ENCODE measurements around the gene REL. TPM values are rescaled to one million over a fixed set of nuclear protein-coding genes. Genes with fewer than 3 reads are reported as not detected.

Gene REL
- 3.2 and 7.1 TPM in 2 replicates for total RNA-seq (2014; rRNA removed; shearing (Covaris generic))

- no peaks in the 10 kb centered on the region for H3K27me3 ChIP-seq (replicated peaks)
- no peaks in the 10 kb centered on the region for H3K9me3 ChIP-seq (replicated peaks)
- peaks cover 12% of the 10 kb centered on the region; the same call in 1 of the 2 replicates for H3K4me1 ChIP-seq (replicated peaks)
- H3K36me3 ChIP-seq = peaks cover 6% of the 10 kb centered on the region; the same call in 1 of the 2 replicates
- peak; percentile 92 to 93 for DNase-seq (ENCODE audit: low read depth in 1 of 2, low spot score in 2 of 2)
- H3K4me3 ChIP-seq = peak within 1 kb of the TSS; percentile 90
- H3K27ac ChIP-seq = peak within 1 kb of the TSS; percentile 91
These were observed at the start of gene REL for GRCh38 chr2:60881047-60881932. REL (plus strand) TSS chr2:60881574; CDS start chr2:60881841, 267 bp downstream.

- H3K27me3 ChIP-seq (replicated peaks) = 0 out of 2 replicates have a peak, but pooled peaks cover 3% of the 10 kb centered on the region
- no peak for DNase-seq (ENCODE audit: low read depth in 1 of 2, low spot score in 2 of 2)
- no peaks in the 10 kb centered on the region for H3K4me1 ChIP-seq (replicated peaks)
- H3K4me3 ChIP-seq = no peak overlapping the region
- no peaks in the 10 kb centered on the region for H3K9me3 ChIP-seq (replicated peaks)
- no peaks in the 10 kb centered on the region for H3K36me3 ChIP-seq
- no peak overlapping the region for H3K27ac ChIP-seq
These were observed 49.5 kb upstream of the REL start for GRCh38 chr2:60831921-60832320.

GRCh38 chr2:60832621-60833020 is 48.8 kb upstream of the REL start:
- Histone ChIP-seq H3K36me3 (no peaks in the 10 kb centered on the region), H3K9me3 (replicated peaks) (no peaks in the 10 kb centered on the region), H3K4me3 (no peak overlapping the region), H3K4me1 (replicated peaks) (no peaks in the 10 kb centered on the region), H3K27ac (no peak overlapping the region), H3K27me3 (replicated peaks) (0 out of 2 replicates have a peak, but pooled peaks cover 3% of the 10 kb centered on the region)
- DNase-seq (ENCODE audit: low read depth in 1 of 2, low spot score in 2 of 2) = no peak

GRCh38 chr2:60834270-60834717 is 47.1 kb upstream of the REL start:
- no peaks in the 10 kb centered on the region for H3K4me1 ChIP-seq (replicated peaks)
- no peak overlapping the region for H3K4me3 ChIP-seq
- H3K27me3 ChIP-seq (replicated peaks) = 0 out of 2 replicates have a peak, but pooled peaks cover 3% of the 10 kb centered on the region
- H3K27ac ChIP-seq = no peak overlapping the region
- no peaks in the 10 kb centered on the region for H3K36me3 ChIP-seq
- H3K9me3 ChIP-seq (replicated peaks) = no peaks in the 10 kb centered on the region
- no peak for DNase-seq (ENCODE audit: low read depth in 1 of 2, low spot score in 2 of 2)

GRCh38 chr2:60836491-60836890 is 44.9 kb upstream of the REL start:
- Histone ChIP-seq H3K27ac (no peak overlapping the region), H3K9me3 (replicated peaks) (no peaks in the 10 kb centered on the region), H3K4me3 (no peak overlapping the region), H3K36me3 (no peaks in the 10 kb centered on the region), H3K27me3 (replicated peaks) (0 out of 2 replicates have a peak, but pooled peaks cover 3% of the 10 kb centered on the region), H3K4me1 (replicated peaks) (no peaks in the 10 kb centered on the region)
- DNase-seq (ENCODE audit: low read depth in 1 of 2, low spot score in 2 of 2) = no peak

DNA sequence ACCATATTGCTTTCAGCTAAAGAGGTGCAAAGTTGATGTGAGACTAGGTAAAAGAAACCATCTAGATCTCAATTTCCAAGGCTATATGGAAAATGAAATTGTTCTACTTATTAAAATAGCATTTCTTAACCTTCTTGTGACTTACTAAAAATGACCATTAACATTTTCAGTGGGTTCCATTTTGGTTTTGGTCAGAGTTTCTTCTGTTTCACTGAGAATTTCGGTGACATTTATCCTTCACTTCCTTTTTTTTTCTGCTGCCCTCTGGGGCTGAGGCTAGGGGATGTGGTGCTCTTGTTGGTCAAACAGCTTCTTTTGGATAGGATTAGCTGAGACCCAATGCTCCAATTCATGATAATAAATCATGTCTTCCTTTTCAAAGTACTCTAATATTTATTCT is 44.3 kb upstream of the REL start:
- no peak overlapping the region for H3K27ac ChIP-seq
- H3K4me3 ChIP-seq = no peak overlapping the region
- no peaks in the 10 kb centered on the region for H3K36me3 ChIP-seq
- H3K9me3 ChIP-seq (replicated peaks) = no peaks in the 10 kb centered on the region
- DNase-seq (ENCODE audit: low read depth in 1 of 2, low spot score in 2 of 2) = no peak
- H3K4me1 ChIP-seq (replicated peaks) = no peaks in the 10 kb centered on the region
- H3K27me3 ChIP-seq (replicated peaks) = 0 out of 2 replicates have a peak, but pooled peaks cover 3% of the 10 kb centered on the region

DNA sequence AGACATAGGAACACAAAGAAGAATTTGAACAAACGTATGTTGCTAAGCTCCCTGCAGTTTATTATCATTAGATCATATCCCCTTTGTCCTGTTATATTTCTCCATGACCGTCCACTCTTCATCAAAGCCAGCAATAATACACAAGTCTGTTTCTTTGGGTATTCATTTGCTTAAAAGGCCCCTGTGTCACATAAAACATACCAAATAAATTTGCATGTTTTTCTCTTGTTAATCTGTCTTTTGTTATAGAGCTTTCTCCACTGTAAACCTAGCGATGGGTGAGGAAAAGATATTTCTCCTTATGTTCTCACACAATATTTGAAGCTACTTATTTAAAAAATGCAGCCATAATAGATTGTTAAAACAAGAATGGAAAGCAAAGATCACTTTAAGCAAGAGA is 42.9 kb upstream of the REL start:
- no peaks in the 10 kb centered on the region for H3K4me1 ChIP-seq (replicated peaks)
- no peak overlapping the region for H3K27ac ChIP-seq
- no peak for DNase-seq (ENCODE audit: low read depth in 1 of 2, low spot score in 2 of 2)
- H3K9me3 ChIP-seq (replicated peaks) = no peaks in the 10 kb centered on the region
- no peak overlapping the region for H3K4me3 ChIP-seq
- no peaks in the 10 kb centered on the region for H3K27me3 ChIP-seq (replicated peaks)
- no peaks in the 10 kb centered on the region for H3K36me3 ChIP-seq

DNA sequence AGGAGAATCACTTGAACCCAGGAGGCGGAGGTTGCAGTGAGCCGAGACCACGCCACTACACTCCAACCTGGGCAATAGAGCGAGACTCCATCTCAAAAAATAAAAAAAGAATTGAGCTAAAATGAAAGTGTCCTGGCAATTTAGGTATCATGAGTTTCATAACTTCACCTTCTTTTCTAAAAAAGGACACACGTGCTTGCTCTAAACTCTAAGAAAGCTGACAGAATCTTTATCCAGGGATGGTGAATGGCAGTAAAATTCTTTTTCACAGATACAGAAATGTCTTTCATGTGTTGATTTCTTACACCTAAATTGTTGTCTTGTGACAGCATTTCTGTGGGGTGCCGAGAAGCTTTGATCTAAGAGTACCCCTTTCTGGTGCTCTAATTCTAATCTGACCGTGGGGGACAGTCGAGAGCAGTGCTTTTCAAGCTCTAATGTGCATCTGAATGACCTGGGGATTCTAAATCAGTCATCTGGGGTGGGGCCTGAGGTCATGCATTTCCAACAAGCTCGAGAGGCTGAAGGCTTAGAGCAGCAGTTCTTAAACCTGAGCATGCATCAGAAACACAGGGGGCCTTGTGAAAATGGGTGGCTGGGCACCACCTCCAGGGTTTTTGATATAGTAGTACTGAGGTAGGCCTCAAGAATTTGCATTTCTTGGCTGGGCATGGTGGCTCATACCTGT is 42.1 kb upstream of the REL start:
- no peaks in the 10 kb centered on the region for H3K9me3 ChIP-seq (replicated peaks)
- DNase-seq (ENCODE audit: low read depth in 1 of 2, low spot score in 2 of 2) = no peak
- H3K36me3 ChIP-seq = no peaks in the 10 kb centered on the region
- H3K27ac ChIP-seq = no peak overlapping the region
- 0 out of 2 replicates have a peak, but pooled peaks cover 2% of the 10 kb centered on the region for H3K27me3 ChIP-seq (replicated peaks)
- H3K4me3 ChIP-seq = no peak overlapping the region
- no peaks in the 10 kb centered on the region for H3K4me1 ChIP-seq (replicated peaks)

- Histone ChIP-seq H3K27me3 (replicated peaks) (0 out of 2 replicates have a peak, but pooled peaks cover 2% of the 10 kb centered on the region), H3K36me3 (no peaks in the 10 kb centered on the region)
- no peak for DNase-seq (ENCODE audit: low read depth in 1 of 2, low spot score in 2 of 2)
These were observed 40.5 kb upstream of the REL start for GRCh38 chr2:60840880-60841279.

GRCh38 chr2:60843006-60843405 is 38.4 kb upstream of the REL start:
- H3K4me3 ChIP-seq = no peak overlapping the region
- no peaks in the 10 kb centered on the region for H3K9me3 ChIP-seq (replicated peaks)
- H3K36me3 ChIP-seq = no peaks in the 10 kb centered on the region
- H3K27me3 ChIP-seq (replicated peaks) = 0 out of 2 replicates have a peak, but pooled peaks cover 2% of the 10 kb centered on the region
- H3K27ac ChIP-seq = no peak overlapping the region
- H3K4me1 ChIP-seq (replicated peaks) = no peaks in the 10 kb centered on the region
- DNase-seq (ENCODE audit: low read depth in 1 of 2, low spot score in 2 of 2) = no peak

More at GRCh38 chr2:60840880-60841279, 40.5 kb upstream of the REL start:
- no peak overlapping the region for H3K4me3 ChIP-seq
- no peak overlapping the region for H3K27ac ChIP-seq
- no peaks in the 10 kb centered on the region for H3K4me1 ChIP-seq (replicated peaks)
- no peaks in the 10 kb centered on the region for H3K9me3 ChIP-seq (replicated peaks)

DNA sequence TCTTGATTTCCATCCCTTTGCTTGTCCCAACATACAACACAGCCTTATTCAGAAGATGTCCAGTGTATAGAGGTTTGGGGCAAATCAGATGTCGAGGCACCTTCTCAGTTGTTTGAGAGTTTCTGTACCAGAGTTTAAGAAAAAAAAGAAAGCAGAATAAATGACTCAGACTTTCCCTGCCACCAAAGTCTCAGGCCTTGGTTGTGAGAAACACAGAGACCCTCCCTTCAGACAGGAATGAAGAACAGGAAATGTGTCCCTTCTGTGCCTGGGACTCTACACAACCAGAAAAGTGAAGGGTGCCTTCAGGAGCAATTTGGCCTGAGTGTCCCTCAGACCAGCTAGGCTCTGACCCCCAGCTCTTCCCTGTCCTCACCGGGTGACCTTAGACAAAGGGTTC is 37.3 kb upstream of the REL start:
- 0 out of 2 replicates have a peak, but pooled peaks cover 2% of the 10 kb centered on the region for H3K27me3 ChIP-seq (replicated peaks)
- no peak overlapping the region for H3K4me3 ChIP-seq
- no peaks in the 10 kb centered on the region for H3K36me3 ChIP-seq
- H3K4me1 ChIP-seq (replicated peaks) = no peaks in the 10 kb centered on the region
- no peak overlapping the region for H3K27ac ChIP-seq
- no peak for DNase-seq (ENCODE audit: low read depth in 1 of 2, low spot score in 2 of 2)
- no peaks in the 10 kb centered on the region for H3K9me3 ChIP-seq (replicated peaks)

- Histone ChIP-seq H3K4me1 (replicated peaks) (no peaks in the 10 kb centered on the region), H3K4me3 (no peak overlapping the region), H3K27ac (no peak overlapping the region), H3K36me3 (no peaks in the 10 kb centered on the region), H3K9me3 (replicated peaks) (no peaks in the 10 kb centered on the region), H3K27me3 (replicated peaks) (0 out of 2 replicates have a peak, but pooled peaks cover 2% of the 10 kb centered on the region)
- DNase-seq (ENCODE audit: low read depth in 1 of 2, low spot score in 2 of 2) = no peak
These were observed 33.5 kb upstream of the REL start for GRCh38 chr2:60847854-60848253.

DNA sequence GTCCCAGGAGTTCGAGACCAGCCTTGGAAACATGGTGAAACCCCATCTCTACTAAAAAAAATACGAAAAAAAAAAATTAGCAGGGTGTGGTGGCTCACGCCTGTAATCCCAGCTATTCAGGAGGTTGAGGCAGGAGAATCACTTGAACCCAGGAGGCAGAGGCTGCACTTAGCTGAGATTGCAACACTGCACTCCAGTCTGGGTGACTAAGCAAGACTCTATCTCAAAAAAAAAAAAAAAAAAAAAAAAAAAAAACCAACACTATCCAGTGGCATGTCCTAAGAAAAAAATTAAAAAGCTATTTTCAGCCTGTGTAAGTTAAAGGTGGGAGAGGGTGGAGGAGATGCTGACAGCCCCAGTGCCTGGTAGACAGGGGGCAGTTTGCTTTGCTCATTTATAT is 32.2 kb upstream of the REL start:
- no peaks in the 10 kb centered on the region for H3K27me3 ChIP-seq (replicated peaks)
- H3K36me3 ChIP-seq = no peaks in the 10 kb centered on the region
- H3K4me3 ChIP-seq = no peak overlapping the region
- no peaks in the 10 kb centered on the region for H3K9me3 ChIP-seq (replicated peaks)
- no peak overlapping the region for H3K27ac ChIP-seq
- DNase-seq (ENCODE audit: low read depth in 1 of 2, low spot score in 2 of 2) = no peak
- H3K4me1 ChIP-seq (replicated peaks) = no peaks in the 10 kb centered on the region
